CD4-positive, alpha-beta T cell (primary cell): ENCODE data around the gene SHANK2. TPM values are rescaled to one million over a fixed set of nuclear protein-coding genes. Genes with fewer than 3 reads are reported as not detected.

Experiments used
- ATAC-seq: fragments of 200-7000 bp; cut with Tn5 transposase; one replicate; pipeline ENCODE4 v1.10.0; 2022; ENCODE audit warnings: mild to moderate bottlenecking; ENCODE audit not compliant: poor library complexity
- CTCF ChIA-PET: fragments of 350-600 bp; sonication (Branson Sonifier 250); formaldehyde crosslinking; loops from one replicate; lab custom pipeline; 2021; ENCODE audit warnings: antibody characterized with exemption, inconsistent platforms; lab: Charles Lee
- POLR2A ChIA-PET: fragments of 350-600 bp; sonication (Branson Sonifier 250); formaldehyde crosslinking; loops from one replicate; lab custom pipeline; 2021; ENCODE audit warnings: antibody characterized with exemption, inconsistent platforms; lab: Charles Lee
- DNase-seq, 14 experiments: peaks; one replicate each; pipeline ENCODE4 v3.0.0-alpha.2; 2013 to 2020; ENCODE audit warnings: mixed read lengths in 2 of 14
- H3K27ac ChIP-seq, 2 donors: one replicate each; pipeline versions ENCODE4 v1.5.1 to v1.7.0; 2013; ENCODE audit warnings: low read length in 2 of 2, low read depth in 1 of 2, mild to moderate bottlenecking in 1 of 2
- H3K27me3 ChIP-seq, 2 experiments: 1 replicate in 1 of 2; 2 replicates in 1 of 2; pipeline versions ENCODE4 v1.6.1 to v1.7.0; 2013; ENCODE audit warnings: low read length in 2 of 2, control low read depth in 1 of 2, mild to moderate bottlenecking in 1 of 2, moderate library complexity in 1 of 2; ENCODE audit not compliant: insufficient read depth in 2 of 2, control insufficient read depth in 1 of 2
- H3K36me3 ChIP-seq: one replicate; pipeline ENCODE4 v1.6.1; 2013; ENCODE audit warnings: low read length, control low read depth; ENCODE audit not compliant: insufficient read depth
- H3K4me1 ChIP-seq: one replicate; pipeline ENCODE4 v1.6.1; 2013; ENCODE audit warnings: low read length, control low read depth; ENCODE audit not compliant: insufficient read depth
- H3K4me3 ChIP-seq: one replicate; pipeline ENCODE4 v1.5.1; 2013; ENCODE audit warnings: mild to moderate bottlenecking, low read length, moderate library complexity
- H3K9me3 ChIP-seq, 2 experiments: 1 replicate in 1 of 2; 2 replicates in 1 of 2; pipeline versions ENCODE4 v1.6.1 to v1.7.0; 2013; ENCODE audit warnings: low read length in 2 of 2, mild to moderate bottlenecking in 2 of 2, control low read depth in 1 of 2, moderate library complexity in 1 of 2; ENCODE audit not compliant: control insufficient read depth in 1 of 2, insufficient read depth in 1 of 2
- H3K27ac Mint-ChIP-seq: one replicate; pipeline ENCODE4 v1.8.0; 2020; ENCODE audit warnings: mixed read lengths
- H3K27me3 Mint-ChIP-seq: one replicate; pipeline ENCODE4 v1.8.0; 2021; ENCODE audit warnings: mixed read lengths
- H3K36me3 Mint-ChIP-seq: one replicate; pipeline ENCODE4 v1.8.0; 2021; ENCODE audit warnings: low read depth, mixed read lengths
- H3K4me1 Mint-ChIP-seq: one replicate; pipeline ENCODE4 v1.8.0; 2021; ENCODE audit warnings: low read depth, mixed read lengths
- H3K4me3 Mint-ChIP-seq: one replicate; pipeline ENCODE4 v1.8.0; 2020; ENCODE audit warnings: mild to moderate bottlenecking, mixed read lengths
- H3K9me3 Mint-ChIP-seq: one replicate; pipeline ENCODE4 v1.8.0; 2020; ENCODE audit warnings: mixed read lengths
- intact Hi-C, 2 experiments: fragments of 100-400 bp; cut with DNase I in 1 of 2; cut with micrococcal nuclease in 1 of 2; formaldehyde crosslinking; loops; one replicate each; pipeline versions ENCODE4 v1.15.1 to v1.9.0; 2023 to 2025; cut with DNase I, micrococcal nuclease
- total RNA-seq, 174 experiments: library from RNA in 2 of 174; stranded (reverse) in 2 of 174; gene quantifications; one replicate each; pipeline ENCODE4 v1.2.3 and lab custom pipeline; 2021 to 2026
- TF ChIP-seq, protein P1 (sequence below): fragments of 200-600 bp; IDR thresholded peaks from one replicate; pipeline ENCODE4 v1.8.0; 2022; ENCODE audit warnings: antibody characterized with exemption, mild to moderate bottlenecking

The SHANK2 gene
- total RNA-seq, 2 experiments from 2014 or later = not detected

DNA sequence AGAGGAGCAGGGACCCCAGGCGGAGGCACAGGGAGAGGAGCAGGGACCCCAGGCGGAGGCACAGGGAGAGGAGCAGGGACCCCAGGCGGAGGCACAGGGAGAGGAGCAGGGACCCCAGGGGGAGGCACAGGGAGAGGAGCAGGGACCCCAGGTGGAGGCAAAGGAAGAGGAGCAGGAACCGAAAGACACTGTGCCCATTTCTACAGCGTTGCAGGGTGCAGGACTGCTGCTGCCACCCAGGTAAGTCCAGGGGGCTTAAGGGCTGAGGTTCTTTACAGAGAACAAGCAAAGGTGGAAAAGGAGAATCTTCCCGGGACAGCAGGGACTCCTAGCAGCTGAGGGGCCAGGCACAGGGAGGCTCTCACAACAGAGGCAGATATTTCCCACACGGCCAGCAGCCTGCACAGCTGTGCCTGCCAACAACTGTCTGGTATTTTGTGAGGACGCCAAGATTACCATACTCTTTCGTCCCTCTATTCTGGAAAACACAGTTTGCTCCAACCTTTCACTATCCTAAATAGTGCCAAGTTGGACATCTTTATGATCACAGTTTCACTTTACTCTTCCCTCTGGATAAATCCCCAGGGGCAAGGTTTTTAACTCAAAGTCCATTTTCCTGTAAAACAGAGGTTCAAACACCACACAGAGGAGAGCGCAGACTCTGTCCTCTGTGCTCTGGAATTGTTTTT, 39.4 kb downstream of the SHANK2 start:
- H3K36me3 ChIP-seq = no peaks in the 10 kb centered on the region
- no peaks in the 10 kb centered on the region for H3K4me1 ChIP-seq
- Mint-ChIP-seq H3K4me1 (no peaks in the 10 kb centered on the region), H3K27ac (no peak overlapping the region), H3K9me3 (no peaks in the 10 kb centered on the region), H3K4me3 (no peak overlapping the region), H3K27me3 (peaks cover 11% of the 10 kb centered on the region), H3K36me3 (no peaks in the 10 kb centered on the region)
- TF ChIP-seq, protein P1, sequence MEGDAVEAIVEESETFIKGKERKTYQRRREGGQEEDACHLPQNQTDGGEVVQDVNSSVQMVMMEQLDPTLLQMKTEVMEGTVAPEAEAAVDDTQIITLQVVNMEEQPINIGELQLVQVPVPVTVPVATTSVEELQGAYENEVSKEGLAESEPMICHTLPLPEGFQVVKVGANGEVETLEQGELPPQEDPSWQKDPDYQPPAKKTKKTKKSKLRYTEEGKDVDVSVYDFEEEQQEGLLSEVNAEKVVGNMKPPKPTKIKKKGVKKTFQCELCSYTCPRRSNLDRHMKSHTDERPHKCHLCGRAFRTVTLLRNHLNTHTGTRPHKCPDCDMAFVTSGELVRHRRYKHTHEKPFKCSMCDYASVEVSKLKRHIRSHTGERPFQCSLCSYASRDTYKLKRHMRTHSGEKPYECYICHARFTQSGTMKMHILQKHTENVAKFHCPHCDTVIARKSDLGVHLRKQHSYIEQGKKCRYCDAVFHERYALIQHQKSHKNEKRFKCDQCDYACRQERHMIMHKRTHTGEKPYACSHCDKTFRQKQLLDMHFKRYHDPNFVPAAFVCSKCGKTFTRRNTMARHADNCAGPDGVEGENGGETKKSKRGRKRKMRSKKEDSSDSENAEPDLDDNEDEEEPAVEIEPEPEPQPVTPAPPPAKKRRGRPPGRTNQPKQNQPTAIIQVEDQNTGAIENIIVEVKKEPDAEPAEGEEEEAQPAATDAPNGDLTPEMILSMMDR = no peak
- ATAC-seq = no peak
- CTCF ChIA-PET = no interaction called here
- DNase-seq = no peak
- H3K27me3 ChIP-seq = no peaks in the 10 kb centered on the region
- POLR2A ChIA-PET = no interaction called here
- no peak overlapping the region for H3K4me3 ChIP-seq
- peaks cover 0 to 17% of the 10 kb centered on the region in 2 experiments for H3K9me3 ChIP-seq
- intact Hi-C loops = no loop called here
- H3K27ac ChIP-seq = no peak overlapping the region

GRCh38 chr11:71211631-71212030, 40.7 kb downstream of the SHANK2 start:
- Histone ChIP-seq H3K4me3 (no peak overlapping the region), H3K9me3 (peaks cover 0 to 19% of the 10 kb centered on the region in 2 experiments), H3K36me3 (no peaks in the 10 kb centered on the region), H3K27me3 (no peaks in the 10 kb centered on the region), H3K4me1 (no peaks in the 10 kb centered on the region), H3K27ac (no peak overlapping the region)
- intact Hi-C loops = no loop called here
- Mint-ChIP-seq H3K36me3 (no peaks in the 10 kb centered on the region), H3K27ac (no peak overlapping the region), H3K27me3 (peaks cover 11% of the 10 kb centered on the region), H3K4me1 (no peaks in the 10 kb centered on the region), H3K4me3 (no peak overlapping the region), H3K9me3 (no peaks in the 10 kb centered on the region)
- ATAC-seq (no peak), DNase-seq (no peak)
- ChIA-PET POLR2A (no interaction called here), CTCF (interaction anchor here (0.7 kb wide), 1 partner anchor 121 kb away, joined by 4 read pairs; no protein-coding TSS in a partner anchor)
- TF ChIP-seq, protein P1 = no peak

DNA sequence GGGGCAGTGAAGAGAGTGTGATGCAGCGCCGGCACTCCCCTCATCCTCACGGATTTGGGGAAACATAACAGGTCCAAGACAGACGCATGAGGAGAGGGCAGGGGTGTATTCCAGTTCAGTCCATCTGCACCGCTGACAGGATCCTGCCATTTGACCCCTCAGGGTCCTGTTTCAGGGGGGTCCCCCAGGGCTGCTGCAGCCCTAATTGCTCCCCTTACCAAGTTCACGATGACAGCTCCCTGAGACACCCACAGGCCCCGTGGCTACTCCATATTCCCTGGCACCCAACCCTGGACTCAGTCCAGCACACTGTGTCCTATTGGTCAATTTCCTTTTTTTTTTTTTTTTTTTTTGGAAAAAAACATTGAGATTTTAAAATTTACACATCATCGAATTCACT, 41.5 kb downstream of the SHANK2 start:
- no peaks in the 10 kb centered on the region for H3K9me3 Mint-ChIP-seq

More for the DNA sequence above, 41.5 kb downstream of the SHANK2 start:
- Histone ChIP-seq H3K4me1 (no peaks in the 10 kb centered on the region), H3K9me3 (peaks cover 0 to 19% of the 10 kb centered on the region in 2 experiments), H3K27ac (no peak overlapping the region), H3K36me3 (no peaks in the 10 kb centered on the region), H3K4me3 (no peak overlapping the region), H3K27me3 (no peaks in the 10 kb centered on the region)
- H3K27ac Mint-ChIP-seq = no peak overlapping the region
- no peak overlapping the region for H3K4me3 Mint-ChIP-seq
- POLR2A ChIA-PET = no interaction called here
- H3K27me3 Mint-ChIP-seq = peaks cover 4% of the 10 kb centered on the region
- CTCF ChIA-PET = interaction anchor here (0.7 kb wide), 1 partner anchor 121 kb away, joined by 4 read pairs; no protein-coding TSS in a partner anchor
- intact Hi-C loops = no loop called here
- TF ChIP-seq, protein P1 = no peak
- ATAC-seq = no peak
- DNase-seq = no peak
- no peaks in the 10 kb centered on the region for H3K4me1 Mint-ChIP-seq
- H3K36me3 Mint-ChIP-seq = no peaks in the 10 kb centered on the region
